ENCODE results near the gene NAALADL2.

The NAALADL2 gene

GRCh38 chr3:175374705-175375104, 515.6 kb downstream of the NAALADL2 start:
- TF ChIP-seq CTCF (conservative IDR thresholded peaks at IDR 0.05; ENCODE audit: low read depth, low read length) = no peak
- no peaks in the 10 kb centered on the region for H3K36me3 ChIP-seq (ENCODE audit: insufficient read depth)
- no peaks in the 10 kb centered on the region for H4K20me1 ChIP-seq (ENCODE audit: insufficient read depth)
- no peaks in the 10 kb centered on the region for H3K27me3 ChIP-seq (ENCODE audit: insufficient read depth, low read depth)
- no peak overlapping the region for H3K27ac ChIP-seq
- no peak overlapping the region for H3K9ac ChIP-seq
- H3K4me1 ChIP-seq (ENCODE audit: low read depth, poor library complexity, severe bottlenecking) = peaks cover 6% of the 10 kb centered on the region
- no peak overlapping the region for H3K4me2 ChIP-seq
- no peaks in the 10 kb centered on the region for H3K79me2 ChIP-seq (ENCODE audit: insufficient read depth, low read depth)
- H2AFZ ChIP-seq (ENCODE audit: low read depth) = no peak overlapping the region
- no peak overlapping the region for H3K4me3 ChIP-seq (IDR thresholded peaks at IDR 0.05; ENCODE audit: insufficient read depth, low read depth, low read length)

- no peaks in the 10 kb centered on the region for H3K36me3 ChIP-seq (ENCODE audit: insufficient read depth)
- no peak overlapping the region for H3K27ac ChIP-seq
- TF ChIP-seq CTCF (conservative IDR thresholded peaks at IDR 0.05; ENCODE audit: low read depth, low read length) = no peak
- no peak overlapping the region for H3K4me3 ChIP-seq (IDR thresholded peaks at IDR 0.05; ENCODE audit: insufficient read depth, low read depth, low read length)
- no peak overlapping the region for H3K4me2 ChIP-seq
- no peaks in the 10 kb centered on the region for H4K20me1 ChIP-seq (ENCODE audit: insufficient read depth)
- no peak overlapping the region for H2AFZ ChIP-seq (ENCODE audit: low read depth)
- H3K27me3 ChIP-seq (ENCODE audit: insufficient read depth, low read depth) = no peaks in the 10 kb centered on the region
- H3K4me1 ChIP-seq (ENCODE audit: low read depth, poor library complexity, severe bottlenecking) = peaks cover 6% of the 10 kb centered on the region
- no peak overlapping the region for H3K9ac ChIP-seq
- no peaks in the 10 kb centered on the region for H3K79me2 ChIP-seq (ENCODE audit: insufficient read depth, low read depth)
Observed at GRCh38 chr3:175378348-175378747, 519.2 kb downstream of the NAALADL2 start.

DNA sequence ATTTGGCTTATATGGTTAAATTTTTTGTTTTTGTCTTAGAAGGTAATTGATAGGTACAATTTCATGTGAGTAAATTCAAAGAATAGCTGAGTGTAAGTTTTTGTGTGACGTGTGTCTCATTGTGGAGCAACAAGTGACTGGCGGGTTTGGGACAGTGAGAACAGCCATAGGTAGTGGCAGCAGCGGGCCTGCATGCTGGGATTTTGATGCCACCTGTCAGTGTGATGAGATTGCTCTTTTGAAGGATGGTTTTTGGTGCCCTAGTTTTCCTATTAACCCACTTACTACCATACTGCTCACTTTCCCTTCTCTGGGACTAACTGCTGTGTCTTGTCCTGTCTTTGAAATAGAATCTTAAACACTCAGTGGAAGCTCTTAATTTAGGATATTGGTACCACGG, 522.6 kb downstream of the NAALADL2 start:
- H3K4me2 ChIP-seq = no peak overlapping the region
- no peak overlapping the region for H2AFZ ChIP-seq (ENCODE audit: low read depth)
- no peaks in the 10 kb centered on the region for H3K27me3 ChIP-seq (ENCODE audit: insufficient read depth, low read depth)
- no peak for TF ChIP-seq CTCF (conservative IDR thresholded peaks at IDR 0.05; ENCODE audit: low read depth, low read length)
- no peak overlapping the region for H3K27ac ChIP-seq
- H3K36me3 ChIP-seq (ENCODE audit: insufficient read depth) = no peaks in the 10 kb centered on the region
- no peaks in the 10 kb centered on the region for H4K20me1 ChIP-seq (ENCODE audit: insufficient read depth)
- no peak overlapping the region for H3K9ac ChIP-seq
- no peaks in the 10 kb centered on the region for H3K79me2 ChIP-seq (ENCODE audit: insufficient read depth, low read depth)
- H3K4me1 ChIP-seq (ENCODE audit: low read depth, poor library complexity, severe bottlenecking) = no peaks in the 10 kb centered on the region
- H3K4me3 ChIP-seq (IDR thresholded peaks at IDR 0.05; ENCODE audit: insufficient read depth, low read depth, low read length) = no peak overlapping the region

GRCh38 chr3:175383371-175383770, 524.2 kb downstream of the NAALADL2 start:
- no peak overlapping the region for H3K4me3 ChIP-seq (IDR thresholded peaks at IDR 0.05; ENCODE audit: insufficient read depth, low read depth, low read length)
- no peaks in the 10 kb centered on the region for H3K79me2 ChIP-seq (ENCODE audit: insufficient read depth, low read depth)
- no peaks in the 10 kb centered on the region for H3K4me1 ChIP-seq (ENCODE audit: low read depth, poor library complexity, severe bottlenecking)
- no peak overlapping the region for H3K27ac ChIP-seq
- TF ChIP-seq CTCF (conservative IDR thresholded peaks at IDR 0.05; ENCODE audit: low read depth, low read length) = no peak
- H2AFZ ChIP-seq (ENCODE audit: low read depth) = no peak overlapping the region
- H4K20me1 ChIP-seq (ENCODE audit: insufficient read depth) = no peaks in the 10 kb centered on the region
- no peaks in the 10 kb centered on the region for H3K36me3 ChIP-seq (ENCODE audit: insufficient read depth)
- H3K27me3 ChIP-seq (ENCODE audit: insufficient read depth, low read depth) = no peaks in the 10 kb centered on the region
- no peak overlapping the region for H3K9ac ChIP-seq
- H3K4me2 ChIP-seq = no peak overlapping the region
